Esophagus mucosa (tissue), 1 donor: ENCODE data around the gene CSNK1E. TPM values are rescaled to one million over a fixed set of nuclear protein-coding genes. Genes with fewer than 3 reads are reported as not detected.

Experiments used
- ATAC-seq: fragments of 200-7000 bp; cut with Tn5 transposase; one replicate; pipeline ENCODE4 v1.9.1; 2020
- total RNA-seq: library from RNA; stranded (reverse); gene quantifications from one replicate; pipeline ENCODE4 v1.2.4, GENCODE V29; 2023
- donor health status: DM: yes; HTN: yes; CAD: no.

Gene CSNK1E
- total RNA-seq, 1 donor from 2014 or later: 71.0 TPM

DNA sequence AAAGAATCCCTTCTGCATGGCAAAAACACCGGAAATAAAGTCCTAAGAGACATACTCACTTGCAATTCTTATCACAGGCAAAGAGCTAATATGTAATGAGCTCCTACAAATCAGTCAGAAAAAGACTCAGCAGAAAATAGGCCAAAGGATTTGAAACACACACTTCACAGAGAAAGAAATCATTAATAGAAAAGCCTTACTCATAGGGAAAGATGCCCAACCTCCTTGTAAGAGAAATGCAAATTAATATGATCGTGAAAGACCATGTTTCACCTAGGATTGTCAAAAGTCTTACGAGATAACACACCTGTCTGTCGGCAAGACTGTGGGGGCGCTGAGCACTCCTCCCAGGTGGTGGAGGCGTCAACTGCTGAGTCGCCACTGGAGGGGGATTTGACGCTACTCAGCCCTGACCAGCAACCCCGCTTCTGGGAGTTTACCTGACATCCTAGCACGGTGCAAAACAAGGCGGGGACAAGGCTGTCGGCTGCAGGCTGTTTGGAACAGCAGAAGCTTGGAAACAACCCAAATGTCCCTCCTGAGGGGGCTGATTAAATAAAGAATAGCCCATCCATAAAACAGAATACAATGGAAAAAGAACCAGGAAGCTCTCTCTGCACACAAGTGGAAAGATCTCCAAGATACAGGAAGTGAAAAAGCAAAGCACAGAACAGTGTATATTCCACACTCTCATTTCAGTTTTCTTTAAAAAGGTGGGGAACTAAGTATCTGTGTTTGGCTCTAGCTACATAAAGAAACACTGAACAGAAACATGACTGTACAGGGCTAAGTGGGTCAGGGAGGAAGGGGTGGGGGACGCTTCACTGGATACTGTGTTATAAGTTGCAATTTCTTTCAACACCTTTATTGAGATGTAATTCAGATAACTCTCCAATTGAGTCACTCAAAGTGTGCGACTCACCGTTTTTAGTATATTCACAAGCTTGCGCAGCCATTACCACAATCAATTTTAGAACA, 11.5 kb downstream of the CSNK1E start:
- peak; percentile 30 for ATAC-seq

DNA sequence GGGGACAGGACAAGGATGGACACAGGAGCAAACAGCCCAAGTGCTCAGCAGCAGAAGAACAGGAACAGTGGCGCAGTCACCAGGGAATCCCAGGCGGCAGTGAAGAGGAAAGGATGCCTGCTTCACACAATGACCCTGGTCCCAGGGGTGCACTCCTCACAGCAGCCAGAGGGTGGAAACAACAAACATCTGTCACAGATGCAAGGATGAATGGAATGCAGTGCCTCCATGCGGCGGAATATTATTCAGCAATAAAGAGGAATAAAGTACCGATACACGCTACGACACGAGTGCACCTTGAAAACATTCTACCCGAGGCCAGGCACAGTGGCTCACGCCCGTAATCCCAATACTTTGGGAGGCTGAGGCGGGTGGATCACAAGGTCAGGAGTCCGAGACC, 12.7 kb downstream of the CSNK1E start:
- ATAC-seq: no peak

DNA sequence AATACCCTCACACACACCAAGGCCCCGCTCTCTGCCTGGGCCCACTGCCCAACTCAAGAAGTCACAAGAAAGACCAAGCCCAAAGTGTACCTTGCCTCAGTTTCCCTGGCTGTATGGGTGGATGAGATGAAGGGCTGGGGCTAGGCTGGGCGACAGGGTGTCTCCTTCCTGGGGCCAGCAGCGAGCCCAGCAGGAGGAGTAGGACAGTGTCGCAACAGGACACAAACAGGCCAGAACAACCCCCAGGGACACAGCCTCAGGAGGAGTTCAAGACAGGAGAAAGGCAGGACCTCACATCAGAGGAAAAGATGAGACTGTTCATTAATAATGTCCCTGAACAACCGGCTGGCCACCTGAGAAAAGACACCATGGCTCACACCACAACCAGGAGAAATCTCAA, 13.3 kb downstream of the CSNK1E start:
- no peak for ATAC-seq

DNA sequence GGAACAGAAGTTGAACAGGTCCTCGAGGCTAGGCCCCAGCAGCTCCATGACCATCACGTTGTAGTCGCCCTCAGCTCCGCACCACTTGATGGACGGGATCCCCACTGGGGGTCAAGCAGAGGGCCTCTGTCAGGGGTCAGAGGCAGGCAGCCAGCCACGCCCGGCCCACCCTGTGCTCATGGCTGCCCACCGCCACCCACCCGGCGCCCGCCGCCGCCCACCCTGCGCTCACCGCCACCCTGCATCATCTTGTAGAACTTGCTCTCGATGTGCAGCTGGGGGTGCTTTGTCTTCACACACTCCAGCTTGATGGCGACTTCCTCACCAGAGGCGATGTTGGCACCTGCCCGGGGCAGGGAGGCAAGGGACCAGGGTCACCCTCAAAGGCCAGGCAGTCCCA, 14.3 kb downstream of the CSNK1E start:
- ATAC-seq: no peak

DNA sequence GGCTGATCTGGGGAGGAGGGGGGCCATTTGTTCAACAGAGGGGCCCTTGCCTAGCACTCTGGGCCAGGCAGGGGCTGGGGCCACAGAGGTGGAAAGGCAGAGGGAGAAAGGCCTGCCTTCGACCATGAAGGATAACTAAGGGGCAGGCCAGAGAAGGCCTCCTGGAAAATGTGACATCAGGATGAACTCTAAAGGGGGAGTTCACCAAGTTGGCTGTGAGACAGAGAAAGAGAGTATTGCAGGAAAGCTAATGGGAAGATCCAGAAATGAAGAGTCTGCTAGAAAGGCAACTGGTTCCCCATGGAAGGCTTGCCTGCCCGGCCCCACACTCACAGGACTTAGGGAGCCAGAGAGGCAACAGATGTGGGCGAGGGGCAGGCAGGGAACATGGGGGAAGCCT, 16.3 kb downstream of the CSNK1E start:
- no peak for ATAC-seq

DNA sequence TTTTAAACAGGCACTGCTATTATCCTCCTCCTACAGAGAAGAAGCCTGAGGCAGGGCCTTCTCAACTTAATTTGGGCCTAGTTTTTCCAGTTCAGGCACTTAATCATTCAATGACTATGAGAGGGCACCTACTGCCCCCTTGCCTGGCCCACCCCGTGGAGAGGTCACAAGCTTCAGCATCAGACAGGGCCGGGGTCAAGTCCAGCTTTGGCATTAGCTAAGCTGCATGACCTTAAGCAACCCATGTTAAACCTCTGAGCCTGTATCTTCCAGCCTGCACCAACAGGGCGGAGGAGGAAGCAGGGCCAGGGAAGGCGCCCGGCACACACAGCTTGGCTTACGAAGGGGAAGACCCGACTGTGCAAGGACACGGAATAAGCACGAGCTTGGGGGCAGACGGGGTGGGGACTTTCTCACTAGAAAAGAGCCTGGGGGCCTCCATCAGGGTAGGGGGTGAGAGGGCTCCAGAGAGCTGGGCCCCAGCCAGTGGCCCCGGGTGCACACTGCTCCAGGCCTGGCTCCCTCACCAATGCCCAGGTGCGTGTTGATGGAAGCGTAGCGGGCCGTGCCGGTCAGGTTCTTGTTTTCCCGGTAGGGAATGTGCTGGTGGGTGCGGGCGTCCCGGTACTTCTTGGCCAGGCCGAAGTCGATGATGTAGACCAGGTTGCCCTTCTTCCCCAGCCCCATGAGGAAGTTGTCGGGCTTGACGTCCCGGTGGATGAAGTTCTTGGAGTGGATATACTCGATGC, 16.9 kb downstream of the CSNK1E start:
- ATAC-seq: peak; percentile 37

DNA sequence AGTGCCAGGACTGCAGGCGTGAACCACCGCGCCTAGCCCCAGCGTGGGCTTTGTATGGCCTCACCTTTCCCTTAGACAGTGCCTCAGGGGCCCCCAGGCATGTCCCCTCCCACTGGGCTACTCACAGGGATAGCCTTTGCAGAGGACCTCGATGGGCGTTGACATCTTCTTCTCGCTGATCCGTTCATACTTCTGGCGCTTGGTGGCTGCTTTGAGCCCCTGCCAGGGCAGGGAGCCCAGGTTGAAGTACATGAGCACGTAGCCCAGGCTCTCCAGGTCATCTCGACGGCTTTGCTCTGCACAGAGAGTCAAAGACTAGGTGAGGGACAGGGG, 17.5 kb downstream of the CSNK1E start:
- ATAC-seq: peak; percentile 10

DNA sequence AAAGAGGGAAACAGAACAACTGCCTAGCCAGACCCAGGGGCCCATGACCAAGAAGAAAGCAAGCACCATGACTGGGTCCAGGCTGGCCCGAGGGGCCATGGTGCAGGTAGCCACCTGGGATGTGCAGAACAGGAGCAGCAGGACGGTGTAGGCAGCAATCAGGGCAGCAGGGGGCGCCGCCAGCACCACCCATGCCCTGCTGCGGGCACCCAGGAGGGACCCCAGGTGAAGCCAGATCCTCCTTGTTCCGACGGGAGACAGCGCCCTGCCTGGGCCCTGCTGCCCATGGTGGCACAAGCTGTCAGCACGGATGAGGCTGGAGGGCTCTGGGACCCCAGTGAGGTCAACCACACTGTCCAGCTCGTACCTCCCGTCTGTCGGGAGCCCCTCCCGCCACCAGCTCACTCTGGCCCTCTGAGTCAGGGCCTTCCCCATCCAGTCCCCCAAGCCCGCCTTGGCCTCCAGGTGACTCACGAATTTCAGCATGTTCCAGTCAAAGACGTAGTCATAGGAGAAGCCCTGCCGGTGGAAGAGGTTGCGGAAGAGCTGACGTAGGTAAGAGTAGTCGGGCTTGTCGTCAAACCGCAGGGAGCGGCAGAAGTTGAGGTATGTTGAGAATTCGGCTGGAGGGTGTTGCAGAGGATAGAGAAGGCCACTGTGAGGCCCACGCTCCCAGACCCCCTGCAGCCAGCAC, 18.8 kb downstream of the CSNK1E start:
- ATAC-seq: peak; percentile 84

DNA sequence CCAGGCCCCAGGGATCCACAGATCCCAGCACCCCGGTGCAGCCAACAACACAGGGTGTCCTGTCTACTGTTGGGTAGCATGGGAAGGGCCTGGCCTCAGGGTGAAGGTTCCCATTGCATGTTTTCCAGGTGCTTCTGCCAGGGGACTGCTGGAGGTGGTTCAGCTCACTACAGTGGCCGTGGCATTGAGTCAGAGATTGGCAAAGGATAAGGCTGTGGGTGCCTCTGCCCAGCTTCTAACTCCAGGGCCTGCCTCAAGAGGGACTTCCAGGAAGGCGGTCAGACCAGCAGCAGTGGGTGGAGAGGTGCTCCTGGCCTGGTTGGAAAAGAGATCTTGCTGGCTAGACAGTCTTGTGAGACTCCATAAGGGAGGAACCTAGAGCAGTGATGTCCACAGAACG, 20.9 kb downstream of the CSNK1E start:
- no peak for ATAC-seq

DNA sequence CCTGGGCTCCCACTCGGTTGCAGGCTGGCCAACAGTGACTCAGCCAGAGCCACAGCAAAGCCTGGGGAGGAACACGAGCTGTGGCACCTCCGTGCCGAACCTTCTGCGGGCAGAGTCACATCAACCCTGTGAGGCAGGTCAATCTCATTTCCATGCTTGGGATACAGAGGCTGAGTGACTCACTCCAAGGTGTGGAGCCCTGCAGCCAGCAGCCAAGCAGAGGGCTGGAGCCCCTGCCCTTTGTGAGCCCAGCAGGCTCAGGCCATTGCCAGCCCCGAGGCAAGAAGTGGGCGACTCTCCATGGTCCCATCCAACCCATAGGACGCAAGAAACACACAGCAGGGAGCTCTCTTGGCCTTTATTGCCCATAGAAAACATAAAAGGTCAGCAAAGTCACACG, 21.4 kb downstream of the CSNK1E start:
- peak; percentile 30 for ATAC-seq

DNA sequence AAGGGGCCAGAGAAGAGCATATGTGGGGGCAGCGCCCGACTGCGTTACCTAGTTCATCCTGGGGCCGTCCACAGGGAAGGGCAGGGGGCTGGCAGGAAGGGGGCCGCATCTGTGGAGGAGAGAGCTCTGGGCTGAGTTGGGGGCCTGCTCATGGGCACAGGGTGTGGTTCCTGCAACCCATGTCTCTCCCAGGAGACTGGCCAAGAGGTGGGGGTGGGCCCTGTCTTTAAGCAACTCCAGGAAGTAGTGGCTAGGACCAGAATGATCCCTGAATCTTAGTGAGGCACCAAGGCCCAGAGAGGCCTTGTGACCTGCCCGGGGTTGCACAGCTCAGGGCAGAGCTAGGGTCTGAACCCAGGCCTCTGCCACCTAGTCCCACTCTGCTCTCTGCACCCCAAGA, 21.9 kb downstream of the CSNK1E start:
- no peak for ATAC-seq

DNA sequence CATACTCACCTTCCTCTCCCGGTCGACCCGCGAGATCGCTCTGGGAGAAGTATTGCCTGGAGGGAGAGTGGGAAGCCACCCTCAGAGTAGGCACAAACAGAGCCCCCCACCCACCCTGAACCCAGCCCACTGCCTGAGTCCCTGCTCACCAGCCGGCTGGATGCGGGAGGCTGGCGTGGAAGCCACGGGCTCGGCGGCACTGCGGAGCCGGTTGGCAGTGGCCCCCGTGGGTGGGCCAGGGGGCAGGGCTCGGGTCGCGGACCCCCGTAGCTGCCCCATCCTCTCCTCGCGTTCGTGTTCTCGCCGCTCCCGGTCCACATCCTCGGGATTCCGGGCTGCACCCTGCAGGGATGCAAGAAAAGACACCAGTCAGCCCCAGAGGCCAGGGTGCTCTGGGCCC, 23.0 kb downstream of the CSNK1E start:
- no peak for ATAC-seq

DNA sequence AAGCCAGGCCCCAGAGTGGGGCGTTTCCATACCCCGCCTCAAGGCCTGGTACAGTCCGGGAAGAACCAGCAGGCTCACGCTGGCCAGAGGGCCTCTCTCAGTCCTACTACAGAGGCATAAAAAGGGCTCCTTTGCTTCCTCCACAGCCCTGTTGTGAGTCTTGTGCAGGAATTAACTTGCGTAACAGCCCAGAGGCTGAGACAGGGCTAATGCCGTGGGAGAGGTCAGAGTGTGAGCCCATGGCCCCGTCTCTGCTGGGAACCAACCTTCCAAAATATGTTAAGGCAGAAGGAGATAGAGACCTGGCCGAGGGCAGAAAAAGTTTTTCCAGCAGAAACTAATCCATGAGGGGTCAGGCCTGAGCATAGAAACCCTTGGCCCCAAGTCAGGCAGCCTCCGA, 24.5 kb downstream of the CSNK1E start:
- ATAC-seq: no peak

DNA sequence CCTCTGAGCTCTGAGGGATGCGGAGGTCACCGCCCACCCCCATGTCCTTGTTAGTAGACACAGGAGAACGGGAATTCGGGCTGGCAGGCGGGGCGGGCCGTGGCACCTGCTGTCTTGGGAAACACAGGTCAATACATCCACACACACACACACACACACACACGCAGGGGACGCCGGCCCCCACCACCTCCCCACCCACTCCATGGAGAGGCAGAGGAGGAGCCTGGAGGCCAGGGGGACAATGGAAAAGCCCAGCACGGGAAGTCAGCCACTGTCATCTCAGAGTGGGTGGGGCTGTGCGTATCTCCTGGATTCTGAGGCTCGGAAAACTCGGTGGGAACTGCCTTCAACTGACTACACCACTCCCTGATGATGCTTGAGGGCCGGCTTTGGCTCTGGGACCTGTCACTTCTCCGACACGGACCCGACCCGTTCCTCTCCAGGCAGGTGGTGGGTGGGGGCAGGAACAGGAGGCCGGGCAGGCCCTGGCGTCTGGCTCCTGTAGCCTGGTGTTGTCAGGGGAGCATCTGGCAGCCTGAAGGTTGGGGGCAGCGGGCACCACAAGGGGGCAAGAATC, 25.9 kb downstream of the CSNK1E start:
- ATAC-seq: no peak

DNA sequence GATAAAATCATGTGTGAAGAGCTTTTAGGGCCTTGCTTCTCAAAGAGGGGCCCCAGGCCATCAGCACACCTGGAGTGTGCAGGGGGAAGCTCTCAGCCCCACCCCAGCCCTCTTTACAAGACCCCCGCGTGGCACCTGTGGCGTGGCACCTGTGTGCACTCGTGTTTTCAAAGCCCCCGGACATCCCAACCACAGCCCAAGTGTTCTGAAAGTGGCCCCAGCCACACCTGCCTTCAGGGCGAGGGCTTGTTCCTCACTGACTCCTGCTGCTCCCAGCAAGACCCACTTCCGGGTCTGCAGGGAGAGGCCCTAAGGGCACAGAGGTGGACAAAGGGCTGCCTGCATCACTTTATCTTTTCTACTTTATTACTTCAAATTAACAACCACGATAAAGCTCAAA, 26.9 kb downstream of the CSNK1E start:
- ATAC-seq: no peak

DNA sequence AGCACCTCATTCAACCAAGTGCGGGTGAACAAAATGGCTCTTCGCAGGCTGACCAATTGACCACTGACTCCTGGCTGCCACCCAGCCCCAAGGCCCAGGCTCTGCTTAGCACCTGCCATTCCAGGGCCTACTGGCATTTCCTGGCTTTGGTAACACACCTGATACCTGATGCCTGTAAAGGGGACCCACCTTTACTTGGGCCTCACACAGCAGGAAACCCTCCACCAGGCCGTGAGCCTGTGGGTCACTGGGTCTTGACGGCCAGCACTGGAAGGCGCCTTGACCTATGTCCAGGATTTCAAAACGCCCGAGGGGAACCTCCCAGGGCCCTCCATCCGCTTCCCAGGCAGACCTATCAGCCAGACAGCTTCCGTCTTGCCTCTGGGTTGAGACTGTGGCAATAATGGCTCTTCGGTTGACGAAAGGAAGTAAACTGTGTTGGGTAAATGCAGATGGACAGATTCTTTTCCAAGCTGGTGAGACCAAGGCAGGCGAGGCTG, 27.6 kb downstream of the CSNK1E start:
- no peak for ATAC-seq

DNA sequence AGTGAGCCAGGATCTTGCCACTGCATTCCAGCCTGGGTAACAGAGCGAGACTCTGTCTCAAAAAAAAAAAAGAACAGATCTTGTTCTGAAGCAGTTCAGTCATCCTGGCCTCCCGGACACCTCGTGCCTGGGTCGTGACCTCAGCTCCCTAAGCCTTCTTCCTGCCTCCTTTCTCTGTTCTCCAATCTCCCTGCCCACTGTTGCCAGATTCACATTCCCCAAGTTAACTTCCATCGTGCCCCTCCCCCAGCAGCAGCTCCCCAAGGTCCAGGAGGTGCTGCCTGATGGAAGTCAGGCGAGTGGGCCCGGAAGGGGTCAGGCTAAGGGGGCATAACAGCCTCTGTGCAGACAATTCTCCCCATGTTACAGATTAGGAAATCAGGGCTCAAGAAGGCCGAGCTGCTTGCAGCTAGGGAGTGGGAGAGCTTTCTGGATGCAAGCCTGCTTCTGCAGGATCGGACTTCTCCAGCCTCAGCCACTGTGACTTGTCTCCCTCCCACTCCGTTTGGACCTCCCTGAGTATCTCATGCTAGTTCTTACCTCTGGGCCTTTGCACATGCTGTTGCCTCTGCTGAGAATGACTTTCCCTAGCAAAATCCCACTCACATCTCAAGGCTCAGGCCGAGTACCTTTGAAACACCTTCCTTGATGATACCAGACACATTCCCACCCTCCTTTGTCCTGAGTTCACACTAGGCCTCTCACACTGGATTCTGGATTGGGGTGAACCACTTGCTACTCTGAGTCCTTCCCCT, 30.1 kb downstream of the CSNK1E start:
- no peak for ATAC-seq

DNA sequence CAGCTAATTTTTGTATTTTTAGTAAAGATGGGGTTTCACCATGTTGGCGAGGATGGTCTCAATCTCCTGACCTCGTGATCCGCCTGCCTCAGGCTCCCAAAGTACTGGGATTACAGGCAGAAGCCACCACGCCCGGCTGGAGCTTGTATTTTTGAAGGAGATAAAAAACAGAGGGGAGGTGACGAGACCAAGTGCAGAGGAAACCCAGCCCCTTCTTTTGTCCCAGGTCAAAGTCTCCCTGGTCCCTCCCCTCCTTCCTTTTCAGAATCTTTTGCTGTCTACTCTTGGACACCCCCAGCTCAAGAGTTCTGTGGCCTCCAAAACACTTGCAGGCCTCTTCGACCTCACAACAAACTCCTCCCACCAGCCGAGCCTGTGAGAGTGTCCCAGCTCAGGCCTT, 32.2 kb downstream of the CSNK1E start:
- no peak for ATAC-seq

DNA sequence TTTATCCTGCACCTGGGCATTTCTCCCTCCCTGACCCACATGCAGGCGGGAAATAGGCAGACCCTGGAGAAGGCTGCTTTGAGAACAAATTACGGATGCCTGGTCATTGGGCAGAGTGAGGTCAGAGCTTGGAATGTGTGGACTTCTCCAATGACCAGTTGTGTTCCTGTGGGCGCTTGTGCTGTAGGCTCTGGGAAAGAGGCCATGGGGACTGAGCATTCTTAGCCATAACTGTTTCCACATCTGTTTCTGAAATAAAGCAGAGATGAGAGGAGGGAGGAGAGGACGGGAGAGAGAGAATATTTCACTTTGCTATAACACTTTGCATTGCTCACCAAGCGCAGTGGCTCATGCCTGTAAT, 33.2 kb downstream of the CSNK1E start:
- no peak for ATAC-seq

DNA sequence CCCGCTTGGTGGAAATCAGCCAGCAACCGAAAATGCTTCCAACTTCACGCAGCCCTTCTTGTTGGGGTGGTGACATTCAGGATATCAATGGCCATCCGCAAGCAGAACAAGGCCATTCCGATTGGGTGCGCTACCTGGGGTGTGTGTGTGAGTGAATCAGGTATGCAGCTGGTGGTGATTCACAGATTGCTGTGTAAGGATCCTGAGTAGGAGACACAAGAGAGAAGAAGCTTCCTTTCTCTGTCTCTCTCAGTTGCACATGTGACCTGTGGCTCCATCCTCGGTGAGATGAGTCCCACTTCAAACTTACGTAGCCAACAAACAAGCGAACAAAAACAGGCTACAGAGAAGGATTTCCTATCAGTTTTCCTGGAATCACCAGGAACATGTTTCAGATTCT, 34.8 kb downstream of the CSNK1E start:
- peak; percentile 67 for ATAC-seq

DNA sequence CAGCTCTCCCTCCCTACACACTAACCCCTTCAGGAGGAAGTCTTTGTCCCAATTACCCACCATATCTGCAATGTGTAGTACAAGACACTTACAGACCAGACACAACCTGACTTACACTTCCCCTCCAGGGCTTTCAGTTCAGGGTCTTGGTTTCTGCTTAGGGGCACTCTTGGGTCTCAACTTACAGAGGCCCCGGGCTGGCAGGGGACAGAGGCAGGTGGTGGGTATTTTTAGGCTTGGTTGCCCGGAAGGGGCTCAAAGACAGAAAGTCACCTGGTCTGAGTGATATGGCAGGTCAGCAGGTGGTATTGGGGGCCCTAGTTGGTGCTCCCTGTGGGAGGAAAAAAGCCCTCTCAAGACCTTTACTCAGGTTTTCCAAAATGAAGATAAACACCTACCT, 41.1 kb downstream of the CSNK1E start:
- no peak for ATAC-seq
